HG03558 (cell line): Measurements from ENCODE around the gene STAM2.
"Not testable (repeated sequence)": the region's sequence is repeated elsewhere in the genome, so short reads cannot be mapped to it uniquely, and the experiment has no call there.

Source experiments
- ATAC-seq: cut with Tn5 transposase; IDR thresholded peaks from one replicate; pipeline ENCODE4 v1.9.1; 2021; ENCODE audit warnings: moderate number of reproducible peaks; ENCODE audit not compliant: unreplicated experiment; ENCODE audit errors: extremely low read depth

Gene STAM2

DNA sequence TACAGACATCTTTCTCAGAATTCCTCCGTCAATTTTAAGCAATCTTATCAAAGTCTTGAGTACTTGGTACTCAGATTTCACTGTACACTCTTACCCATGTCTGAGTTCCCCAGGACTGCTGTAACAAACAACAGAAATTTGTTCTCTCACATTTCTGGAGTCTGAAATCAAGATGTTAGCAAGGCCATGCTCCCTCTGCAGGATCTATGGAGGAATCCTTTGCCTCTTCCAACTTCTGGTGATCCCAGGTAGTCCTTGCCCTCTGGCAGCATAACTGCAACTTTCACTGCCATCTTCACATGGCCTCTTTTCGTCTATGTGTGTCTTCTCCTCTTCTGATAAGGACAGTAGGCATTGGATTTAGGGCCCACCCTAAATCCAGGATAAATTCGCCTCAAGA, 59.6 kb downstream of the STAM2 start:
- ATAC-seq: no peak

DNA sequence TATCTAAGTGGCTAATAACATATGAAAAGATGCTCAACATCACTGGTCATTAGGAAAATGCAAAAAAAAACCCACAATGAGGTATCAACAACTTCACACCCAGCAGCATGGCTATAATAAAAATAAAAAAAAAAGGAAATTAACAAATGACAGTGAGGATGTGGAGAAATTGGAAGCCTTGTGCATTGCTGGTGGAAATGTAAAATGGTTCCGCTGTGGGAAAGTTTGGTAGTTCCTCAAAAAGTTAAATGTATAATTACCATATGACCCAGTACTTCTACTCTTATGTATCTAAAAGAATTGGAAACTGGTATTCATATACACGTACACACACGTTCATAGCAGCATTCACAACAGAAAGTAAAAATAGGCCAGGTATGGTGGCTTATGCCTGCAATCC, 61.2 kb downstream of the STAM2 start:
- no peak for ATAC-seq

DNA sequence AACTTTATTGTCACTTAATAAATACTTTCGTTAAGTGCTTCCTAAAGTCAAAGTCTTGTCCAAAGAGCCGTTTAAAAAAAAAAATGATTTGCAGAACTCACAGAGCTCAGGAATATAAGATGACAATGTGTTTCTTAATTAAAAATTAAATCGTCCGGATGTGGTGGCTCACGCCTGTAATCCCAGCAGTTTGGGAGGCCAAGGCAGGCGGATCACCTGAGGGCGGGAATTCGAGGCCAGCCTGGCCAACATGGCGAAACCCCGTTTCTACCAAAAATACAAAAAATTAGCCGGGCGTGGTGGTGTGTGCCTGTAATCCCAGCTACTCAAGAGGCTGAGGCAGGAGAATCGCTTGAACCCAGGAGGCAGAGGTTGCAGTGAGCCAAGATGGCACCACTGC, 68.4 kb downstream of the STAM2 start:
- not testable (repeated sequence) for ATAC-seq

DNA sequence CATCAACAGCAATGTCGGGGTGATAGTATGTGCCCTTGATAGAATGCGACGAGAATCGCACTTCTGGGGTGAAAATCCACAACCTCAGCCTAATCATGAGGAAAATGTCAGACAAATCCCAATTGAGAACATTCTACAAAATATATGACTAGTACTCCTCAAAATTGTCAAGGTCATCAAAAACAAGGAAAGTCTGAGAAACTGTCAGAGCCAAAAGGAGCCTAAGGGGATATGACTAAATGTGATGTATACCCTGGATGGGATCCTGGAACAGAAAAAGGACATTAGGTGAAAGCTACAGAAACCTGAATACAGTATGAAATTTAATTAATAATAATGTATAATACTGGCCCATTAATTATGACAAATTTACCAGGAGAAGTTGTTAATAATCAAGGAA, 69.1 kb downstream of the STAM2 start:
- no peak for ATAC-seq

DNA sequence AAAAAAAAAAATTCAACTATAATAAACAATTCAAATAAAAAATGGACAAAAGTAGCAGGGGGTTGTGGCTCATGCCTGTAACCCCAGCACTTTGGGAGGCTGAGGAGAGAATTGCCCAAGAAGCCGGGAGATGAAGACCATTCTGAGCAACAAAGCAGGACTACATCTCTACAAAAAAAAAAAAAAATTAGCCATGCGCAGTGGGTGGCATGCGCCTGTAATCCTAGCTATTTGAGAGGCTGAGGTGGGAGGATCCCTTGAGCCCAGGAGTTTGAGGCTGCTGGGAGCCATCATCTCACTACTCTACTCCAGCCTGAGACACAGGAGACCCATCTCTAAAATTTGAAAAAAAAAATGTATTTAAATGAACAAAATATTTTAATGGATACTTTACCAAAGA, 72.3 kb downstream of the STAM2 start:
- no peak for ATAC-seq

DNA sequence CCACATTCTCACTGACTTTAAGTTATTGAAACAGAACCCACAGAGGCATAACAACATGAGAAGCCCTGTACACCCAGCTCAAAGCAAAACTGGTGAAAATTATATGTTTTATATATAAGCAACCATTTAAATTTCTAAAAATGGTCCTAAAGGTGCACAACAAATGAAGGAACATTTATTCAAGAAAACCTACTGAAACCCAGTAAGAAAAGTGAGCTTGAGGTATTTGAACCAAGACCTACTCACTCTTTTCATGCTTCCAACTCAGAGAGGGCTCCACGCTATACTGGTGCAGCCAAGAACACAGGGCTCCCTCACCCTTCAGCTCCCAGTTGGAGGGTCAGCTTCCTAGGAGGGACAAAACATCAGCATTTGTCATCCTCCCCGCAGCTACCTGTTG, 74.6 kb downstream of the STAM2 start:
- no peak for ATAC-seq

DNA sequence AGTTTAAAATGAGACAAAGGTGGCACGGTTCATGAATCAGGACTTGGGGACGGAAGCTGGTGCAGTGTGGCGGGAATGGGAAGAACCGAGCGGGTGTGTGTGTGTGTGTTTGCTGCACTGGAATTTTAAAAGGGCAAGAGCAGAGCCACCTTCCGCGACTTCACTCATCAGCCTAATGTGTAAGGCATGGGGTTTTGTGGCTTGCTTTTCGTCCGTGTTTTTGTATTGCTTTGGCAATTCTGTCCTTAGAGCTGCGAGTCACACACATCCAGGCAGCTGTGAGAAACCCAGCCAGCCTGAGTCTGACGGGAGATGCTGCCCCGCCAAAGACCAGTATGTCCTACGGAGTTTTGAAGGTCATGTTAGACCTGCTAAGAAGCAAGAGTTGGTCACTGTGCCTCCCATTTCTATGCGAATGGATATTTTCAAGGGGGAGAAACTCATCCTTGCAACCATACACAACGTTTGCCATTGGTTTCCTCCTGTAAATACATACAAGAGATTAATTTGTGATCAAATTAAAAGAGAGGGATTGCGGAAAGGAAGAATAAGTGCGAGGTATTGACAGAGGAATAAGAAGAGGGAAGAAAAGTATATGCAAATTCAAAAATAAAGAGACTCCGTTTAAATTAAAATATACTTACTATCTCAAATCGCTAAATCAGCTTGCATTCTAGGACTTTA, 76.1 kb downstream of the STAM2 start:
- ATAC-seq: no peak

DNA sequence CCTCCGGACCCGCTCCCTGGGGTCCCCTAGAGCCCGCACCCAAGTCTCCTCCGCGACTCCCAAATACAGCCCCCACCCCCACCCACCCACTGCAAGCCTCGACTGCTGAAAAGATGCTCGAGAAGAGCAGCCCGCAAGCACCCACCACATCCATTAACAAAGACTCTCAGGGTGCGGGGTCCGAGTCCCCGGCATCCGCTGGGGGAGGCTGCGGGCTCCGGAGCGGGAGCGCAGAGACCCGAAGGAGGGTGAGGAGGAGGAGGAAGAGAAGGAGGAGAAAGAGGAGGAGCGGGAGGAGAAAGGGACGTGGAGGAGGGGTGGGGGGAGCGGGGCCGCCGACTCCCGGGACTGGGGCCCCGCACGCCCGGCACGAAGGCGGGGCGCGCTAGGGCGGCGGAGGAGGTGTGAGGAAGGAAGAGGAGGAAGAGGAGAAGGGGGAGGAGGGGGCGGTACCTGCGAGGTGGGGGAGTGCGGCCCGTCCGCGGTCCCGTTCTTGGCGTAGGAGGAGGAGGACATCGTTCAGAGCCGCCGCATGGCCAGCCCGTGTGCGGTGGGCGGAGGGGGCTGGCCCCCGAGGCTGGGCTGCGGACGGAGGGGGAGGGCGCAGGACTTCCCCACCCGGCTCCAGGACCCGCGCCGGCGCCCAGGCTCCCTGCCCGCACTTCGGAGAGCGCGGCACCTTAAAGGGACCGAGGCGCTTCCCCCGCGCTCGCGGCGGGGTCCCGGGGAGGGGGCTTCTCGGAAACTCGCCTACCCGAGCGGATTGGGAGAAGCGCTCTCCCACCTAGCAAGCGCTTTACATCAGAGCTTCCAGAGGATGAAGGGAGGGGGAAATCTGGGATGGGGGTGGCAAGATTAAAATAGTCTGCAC, 76.8 kb downstream of the STAM2 start, which contains the start of gene CACNB4:
TSS of gene CACNB4 (minus strand) at position 549 of the 871 bp plus-strand sequence.
- no peak for ATAC-seq

DNA sequence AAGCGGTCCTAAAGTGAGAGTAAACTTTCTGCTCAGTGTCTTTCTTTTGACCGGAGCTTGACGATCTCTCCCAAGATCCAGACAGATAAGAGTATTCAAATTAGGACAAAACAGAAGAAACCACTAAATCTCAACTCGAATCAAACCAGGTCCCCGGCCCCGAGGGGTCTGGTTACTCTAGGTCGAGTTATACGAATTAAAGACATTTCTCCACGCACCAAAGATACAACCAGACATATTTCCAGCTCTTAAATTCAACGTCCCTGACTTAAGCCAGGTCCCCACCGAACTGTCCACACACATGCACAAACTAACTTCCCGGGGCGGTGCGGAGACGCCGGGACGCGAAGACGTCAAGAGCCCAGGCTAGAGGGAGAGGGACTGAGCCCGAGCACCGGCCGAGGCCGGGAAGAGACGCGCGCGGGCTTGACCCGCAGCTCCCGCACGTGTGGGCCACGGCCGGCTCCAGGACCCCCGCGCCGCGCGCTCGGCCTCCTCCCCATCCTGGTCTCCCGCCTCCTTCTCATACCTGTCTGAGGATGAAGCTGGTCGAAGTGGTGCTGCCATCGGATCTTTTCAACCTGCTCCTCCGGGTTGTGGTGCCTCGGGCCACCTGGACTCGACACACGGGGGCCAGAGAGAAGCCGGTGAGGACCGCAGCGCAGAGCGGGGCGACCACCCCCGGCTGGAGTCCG, 77.6 kb downstream of the STAM2 start:
- ATAC-seq: no peak

DNA sequence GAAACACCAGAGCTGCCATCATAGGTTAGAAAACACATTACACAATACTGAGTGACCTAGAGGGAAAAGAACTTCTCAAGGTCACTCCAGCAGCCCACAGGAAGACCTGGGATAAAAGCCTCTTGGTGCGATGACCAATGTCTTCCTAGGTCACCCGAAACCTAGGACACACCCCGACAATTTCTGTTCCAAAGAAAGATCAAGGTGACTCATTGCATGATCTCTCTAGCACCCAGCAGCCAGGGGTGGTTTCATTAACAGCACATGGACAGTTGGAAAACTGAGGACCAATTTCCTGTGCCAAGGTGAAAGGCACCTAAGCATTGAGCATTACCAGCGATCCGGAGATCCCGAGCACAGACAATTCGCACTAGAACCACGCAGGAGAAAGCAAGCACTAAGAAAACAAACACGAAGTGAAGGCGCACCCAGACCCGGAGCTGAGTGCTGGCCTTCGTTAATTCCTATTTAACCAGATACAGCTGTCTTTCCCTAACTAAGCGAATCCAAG, 78.2 kb downstream of the STAM2 start:
- ATAC-seq: no peak

DNA sequence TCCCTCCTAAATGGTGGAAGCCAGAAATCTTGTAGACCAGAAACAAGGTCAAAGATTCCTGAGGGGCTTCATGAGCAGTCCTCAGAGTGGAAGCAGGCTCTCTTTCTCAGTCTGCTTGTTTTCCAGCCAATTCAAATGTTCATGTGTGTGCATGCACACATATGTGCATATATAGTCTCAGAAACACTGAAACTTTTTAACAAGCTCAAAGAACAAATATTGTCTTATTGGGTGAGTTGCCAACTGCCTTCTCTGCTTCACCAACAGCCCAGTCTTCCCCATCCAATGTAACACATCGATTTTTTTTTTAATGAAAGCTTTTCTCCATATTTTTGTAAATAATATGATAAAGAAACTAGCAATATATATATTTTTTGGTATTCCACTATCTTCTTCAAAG, 80.4 kb downstream of the STAM2 start:
- no peak for ATAC-seq

DNA sequence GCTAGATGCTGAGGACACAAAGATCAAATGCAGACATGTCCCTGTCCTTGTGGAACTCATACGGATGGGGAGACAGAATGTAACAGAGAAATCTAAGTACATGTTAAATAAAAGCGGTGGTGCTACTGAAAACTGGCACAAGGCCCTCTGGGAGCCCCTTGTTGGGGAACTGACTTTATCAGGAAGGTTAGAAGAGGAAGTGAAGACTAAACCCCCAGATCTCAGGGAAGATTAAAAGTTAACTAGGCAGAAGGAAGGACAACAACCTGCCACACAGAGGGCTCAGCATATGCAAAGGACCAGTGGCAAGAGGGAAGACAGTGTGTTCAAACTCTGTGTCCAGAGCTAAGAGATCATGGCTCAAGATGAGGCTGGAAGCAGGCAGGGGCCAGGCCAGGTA, 81.5 kb downstream of the STAM2 start:
- no peak for ATAC-seq

DNA sequence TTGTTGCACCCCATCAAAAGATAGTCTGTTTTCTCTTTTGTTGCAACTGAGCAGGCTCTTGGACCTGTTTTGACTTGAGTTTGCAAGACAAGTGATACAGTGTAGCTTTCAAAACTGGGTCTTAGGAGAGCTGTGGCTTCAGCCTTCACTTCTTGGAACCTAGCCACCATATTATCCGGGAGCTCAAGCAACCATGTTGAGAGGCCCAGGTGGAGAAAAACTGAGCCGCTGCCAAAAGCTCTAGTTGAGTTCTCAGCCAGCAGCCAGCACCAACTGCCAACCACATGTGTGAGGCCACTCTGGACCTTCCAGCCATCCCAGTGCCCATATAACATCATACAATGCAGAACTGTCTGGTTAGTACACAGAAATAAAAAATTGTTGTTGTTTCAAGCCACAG, 82.1 kb downstream of the STAM2 start:
- ATAC-seq: no peak

DNA sequence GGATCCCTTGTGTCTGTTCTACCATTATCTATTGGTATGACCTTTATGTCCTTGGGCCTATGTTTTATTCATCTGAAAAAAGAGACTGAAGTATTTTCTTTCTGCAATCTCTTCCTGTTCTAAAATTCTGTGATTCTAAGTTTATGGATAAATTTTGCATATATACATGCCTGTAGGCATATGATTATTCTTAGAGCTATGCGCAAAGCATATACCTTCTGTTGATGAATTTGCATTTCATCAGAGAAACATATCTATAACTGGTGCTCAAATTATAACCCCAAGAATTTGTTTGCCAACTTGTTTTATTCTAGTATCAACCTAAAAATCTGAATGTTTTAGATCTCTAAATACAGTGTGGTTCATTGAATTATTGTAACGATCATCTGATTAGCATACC, 83.5 kb downstream of the STAM2 start:
- no peak for ATAC-seq

DNA sequence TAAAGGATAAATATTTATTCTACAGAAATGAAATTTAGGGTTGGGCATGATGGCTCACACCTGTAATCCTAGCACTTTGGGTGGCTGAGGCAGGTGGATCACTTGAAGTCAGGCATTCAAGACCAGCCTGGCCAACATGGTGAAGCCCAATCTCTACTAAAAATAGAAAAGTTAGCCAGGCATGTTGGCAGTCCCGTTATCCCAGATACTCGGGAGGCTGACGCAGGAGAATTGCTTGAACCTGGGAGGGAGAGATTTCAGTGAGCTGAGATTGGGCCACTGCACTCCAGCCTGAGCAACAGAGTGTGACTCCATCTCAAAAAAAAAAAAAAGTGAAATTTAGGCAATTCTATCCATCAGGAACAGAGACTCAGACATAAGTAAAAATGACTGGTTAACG, 84.8 kb downstream of the STAM2 start:
- not testable (repeated sequence) for ATAC-seq

DNA sequence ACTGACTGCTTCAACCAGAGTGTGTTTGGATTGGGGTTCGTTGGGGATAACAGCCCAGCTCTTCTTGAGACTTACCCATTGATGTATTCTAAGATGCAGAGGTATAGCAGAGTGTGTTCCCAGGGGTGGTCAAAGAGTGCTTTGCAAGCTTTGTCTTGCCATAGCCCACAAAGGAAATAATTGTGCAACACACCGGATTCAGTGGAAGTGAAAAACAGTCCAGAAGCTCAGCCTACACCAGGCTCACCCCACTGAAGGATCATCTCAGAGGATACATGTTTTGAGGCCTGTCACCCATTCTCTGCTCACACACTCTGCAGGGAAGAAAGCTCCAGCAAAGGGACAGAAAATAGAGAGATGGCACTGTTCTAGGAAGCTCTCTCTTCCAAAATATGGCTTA, 86.3 kb downstream of the STAM2 start:
- no peak for ATAC-seq

DNA sequence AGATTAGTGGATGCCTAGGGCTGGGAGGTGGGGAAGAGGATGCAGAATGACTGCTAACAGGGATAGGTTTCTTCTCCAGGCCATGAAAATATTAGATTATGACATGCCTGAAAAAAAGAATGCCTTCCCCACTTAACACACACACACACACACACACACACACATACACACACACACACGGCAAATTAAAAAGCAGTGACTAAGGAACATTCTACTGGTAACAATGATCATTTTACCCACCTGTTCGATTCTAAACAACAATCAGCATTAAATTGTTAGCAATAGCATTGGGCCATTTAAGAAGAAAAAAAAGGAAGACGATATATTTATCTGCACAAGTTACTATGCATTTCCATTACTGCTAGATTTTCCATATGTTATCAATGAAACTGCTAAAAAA, 87.6 kb downstream of the STAM2 start:
- no peak for ATAC-seq

DNA sequence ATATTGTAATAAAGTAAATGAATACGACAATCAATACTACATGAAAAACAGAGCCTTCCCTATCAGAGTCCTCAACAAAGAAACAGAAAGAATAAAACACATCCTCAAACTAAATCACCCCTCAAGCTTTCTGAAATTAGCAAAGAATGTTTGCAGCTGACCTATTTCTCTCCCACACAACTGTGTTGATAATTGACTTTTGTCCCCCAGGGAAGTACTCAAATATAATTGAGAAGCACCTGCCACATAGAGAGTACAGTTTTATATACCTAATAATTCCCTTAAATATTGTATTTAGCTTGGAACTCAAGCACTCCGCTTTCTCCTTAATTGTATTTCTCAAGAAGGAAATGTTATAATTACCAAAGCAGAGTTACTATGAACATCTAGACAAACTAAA, 89.3 kb downstream of the STAM2 start:
- ATAC-seq: no peak

DNA sequence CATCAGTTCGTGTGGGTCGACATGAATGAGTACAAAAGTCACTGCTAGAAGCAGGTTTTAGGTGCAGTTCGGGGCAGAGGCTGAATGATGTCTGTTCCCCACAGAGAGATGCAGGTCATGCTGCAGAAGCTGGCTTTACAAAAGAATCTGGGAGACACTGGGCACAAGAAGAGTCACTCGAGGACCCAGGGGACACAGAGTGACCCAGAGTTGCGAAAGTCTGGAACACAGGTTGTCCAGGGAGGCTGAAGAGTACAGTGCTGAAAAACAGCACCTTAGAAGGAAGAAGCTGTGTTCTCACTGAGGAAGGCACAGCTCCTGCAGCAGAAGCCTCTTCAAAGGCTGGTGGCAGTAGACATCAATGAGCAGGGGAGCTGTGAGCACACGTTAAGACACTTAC, 91.5 kb downstream of the STAM2 start:
- no peak for ATAC-seq

DNA sequence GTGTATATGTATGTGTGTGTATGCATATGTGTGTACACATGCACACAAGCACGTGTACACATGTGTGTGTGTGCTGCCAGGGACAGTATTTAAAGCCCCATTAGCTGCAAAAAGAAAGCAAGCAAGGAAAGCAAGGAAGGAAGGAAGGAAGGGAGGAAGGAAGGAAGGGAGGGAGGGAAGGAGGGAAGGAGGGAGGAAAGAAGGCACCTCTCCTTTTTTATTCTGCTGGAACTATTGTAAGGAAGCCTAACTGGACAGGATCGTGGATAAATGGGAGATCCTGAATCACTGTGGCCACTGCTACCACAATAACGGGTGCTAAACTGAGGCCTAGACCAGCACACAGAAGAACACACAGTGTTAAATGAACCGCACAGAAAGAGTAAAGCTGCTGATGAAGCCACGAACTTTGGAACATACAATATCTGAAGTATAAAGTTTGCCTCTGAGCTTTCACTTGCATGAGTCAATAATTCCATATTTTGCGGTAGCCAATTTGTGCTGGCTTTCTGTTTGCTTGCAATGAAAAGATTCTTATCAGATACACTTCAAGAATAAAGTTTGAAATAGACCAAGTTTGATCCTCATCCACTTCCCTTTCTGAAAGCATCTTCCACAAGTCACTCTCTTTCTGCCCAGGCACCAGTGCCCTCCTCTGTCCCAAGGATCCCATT, 92.2 kb downstream of the STAM2 start:
- no peak for ATAC-seq
